ENCODE results near the gene OR13C8. TPM values are rescaled to one million over a fixed set of nuclear protein-coding genes. Genes with fewer than 3 reads are reported as not detected.

The OR13C8 gene
- polyA plus RNA-seq, 1 of the 3 experiments (the other 2 are of a cell fraction): not detected

GRCh38 chr9:104555521-104555920 is 13.4 kb upstream of the OR13C8 start:
- no peak overlapping the region for H3K27ac ChIP-seq (ENCODE audit: low read depth in 2 of 2, low read length in 1 of 2)
- no peak overlapping the region for H3K9ac ChIP-seq
- DNase-seq: no peak
- H3K9me3 ChIP-seq: no peaks in the 10 kb centered on the region
- H3K36me3 ChIP-seq (replicated peaks in 1 of 2; ENCODE audit: control insufficient read depth in 1 of 2, insufficient read depth in 2 of 2, low read length in 1 of 2): no peaks in the 10 kb centered on the region
- no peak overlapping the region for H3K4me2 ChIP-seq
- no peaks in the 10 kb centered on the region for H4K20me1 ChIP-seq (ENCODE audit: insufficient read depth)
- ChIA-PET CTCF (no interaction called here), POLR2A (no interaction called here)
- no peaks in the 10 kb centered on the region for H3K27me3 ChIP-seq (ENCODE audit: insufficient read depth)
- no peaks in the 10 kb centered on the region for H3K79me2 ChIP-seq (ENCODE audit: insufficient read depth)
- WGBS (ENCODE audit: low lambda C conversion rate): 42% methylated on average over 1 of the region's 1 CpG
- H3K4me3 ChIP-seq (ENCODE audit: low read depth in 2 of 2, low read length in 1 of 2): no peak overlapping the region
- no peaks in the 10 kb centered on the region for H3F3A ChIP-seq (replicated peaks; ENCODE audit: insufficient read depth)
- no peaks in the 10 kb centered on the region for H3K4me1 ChIP-seq (ENCODE audit: control insufficient read depth in 1 of 2, insufficient read depth in 2 of 2, low read depth in 1 of 2, low read length in 1 of 2)
- H3K9me2 ChIP-seq: no peaks in the 10 kb centered on the region
- H2AFZ ChIP-seq (ENCODE audit: low read depth): no peak overlapping the region
- TF ChIP-seq PBX3 (IDR thresholded peaks at IDR 0.05): no peak
- no peak for TF ChIP-seq RFX5 (IDR thresholded peaks at IDR 0.05; ENCODE audit: low read length)
- TF ChIP-seq USF2 (IDR thresholded peaks at IDR 0.05; ENCODE audit: borderline replicate concordance, low read depth, low read length): no peak
- TF ChIP-seq NRF1 (IDR thresholded peaks at IDR 0.05; ENCODE audit: low read depth, low read length): no peak

GRCh38 chr9:104556830-104557634 is 11.9 kb upstream of the OR13C8 start:
- POLR2A ChIA-PET: no interaction called here
- DNase-seq: no peak
- 8% methylated on average over 8 of the region's 8 CpGs for WGBS (ENCODE audit: low lambda C conversion rate)
- H2AFZ ChIP-seq (ENCODE audit: low read depth): no peak overlapping the region
- no peaks in the 10 kb centered on the region for H3K9me2 ChIP-seq
- no peak overlapping the region for H3K4me2 ChIP-seq
- no peak for TF ChIP-seq GABPA (IDR thresholded peaks at IDR 0.05; ENCODE audit: low read depth)
- no peak for TF ChIP-seq PBX3 (IDR thresholded peaks at IDR 0.05)
- CTCF ChIA-PET: no interaction called here
- no peak overlapping the region for H3K4me3 ChIP-seq (ENCODE audit: low read depth in 2 of 2, low read length in 1 of 2)
- H3K9ac ChIP-seq: no peak overlapping the region
- no peak overlapping the region for H3K27ac ChIP-seq (ENCODE audit: low read depth in 2 of 2, low read length in 1 of 2)
- H3K9me3 ChIP-seq: no peaks in the 10 kb centered on the region
- H3K79me2 ChIP-seq (ENCODE audit: insufficient read depth): no peaks in the 10 kb centered on the region
- no peaks in the 10 kb centered on the region for H3F3A ChIP-seq (replicated peaks; ENCODE audit: insufficient read depth)
- no peaks in the 10 kb centered on the region for H4K20me1 ChIP-seq (ENCODE audit: insufficient read depth)
- no peaks in the 10 kb centered on the region for H3K27me3 ChIP-seq (ENCODE audit: insufficient read depth)
- no peaks in the 10 kb centered on the region for H3K36me3 ChIP-seq (replicated peaks in 1 of 2; ENCODE audit: control insufficient read depth in 1 of 2, insufficient read depth in 2 of 2, low read length in 1 of 2)
- H3K4me1 ChIP-seq (ENCODE audit: control insufficient read depth in 1 of 2, insufficient read depth in 2 of 2, low read depth in 1 of 2, low read length in 1 of 2): no peaks in the 10 kb centered on the region

GRCh38 chr9:104564358-104564757 is 4.6 kb upstream of the OR13C8 start:
- no peaks in the 10 kb centered on the region for H3K9me3 ChIP-seq
- H3K4me1 ChIP-seq (ENCODE audit: control insufficient read depth in 1 of 2, insufficient read depth in 2 of 2, low read depth in 1 of 2, low read length in 1 of 2): no peaks in the 10 kb centered on the region
- H3K9ac ChIP-seq: no peak overlapping the region
- H3K79me2 ChIP-seq (ENCODE audit: insufficient read depth): no peaks in the 10 kb centered on the region
- DNase-seq: no peak
- H3K9me2 ChIP-seq: no peaks in the 10 kb centered on the region
- no peaks in the 10 kb centered on the region for H3F3A ChIP-seq (replicated peaks; ENCODE audit: insufficient read depth)
- H3K4me3 ChIP-seq (ENCODE audit: low read depth in 2 of 2, low read length in 1 of 2): no peak overlapping the region
- WGBS (ENCODE audit: low lambda C conversion rate): 0% methylated on average over 1 of the region's 1 CpG
- no peak overlapping the region for H3K27ac ChIP-seq (ENCODE audit: low read depth in 2 of 2, low read length in 1 of 2)
- H3K36me3 ChIP-seq (replicated peaks in 1 of 2; ENCODE audit: control insufficient read depth in 1 of 2, insufficient read depth in 2 of 2, low read length in 1 of 2): no peaks in the 10 kb centered on the region
- no peaks in the 10 kb centered on the region for H3K27me3 ChIP-seq (ENCODE audit: insufficient read depth)
- no peak overlapping the region for H3K4me2 ChIP-seq
- H2AFZ ChIP-seq (ENCODE audit: low read depth): no peak overlapping the region
- ChIA-PET CTCF (no interaction called here), POLR2A (interaction anchor here (0.7 kb wide), 1 partner anchor 1077 kb away, joined by 4 read pairs; no protein-coding TSS in a partner anchor)
- H4K20me1 ChIP-seq (ENCODE audit: insufficient read depth): no peaks in the 10 kb centered on the region
- no peak for TF ChIP-seq IRF3 (IDR thresholded peaks at IDR 0.05; ENCODE audit: low read depth, low read length)
- TF ChIP-seq ZBTB33 (IDR thresholded peaks at IDR 0.05; ENCODE audit: borderline replicate concordance, low read depth): no peak
- no peak for TF ChIP-seq RCOR1 (IDR thresholded peaks at IDR 0.05; ENCODE audit: low read length)
- TF ChIP-seq PBX3 (IDR thresholded peaks at IDR 0.05): no peak
- TF ChIP-seq CHD2 (IDR thresholded peaks at IDR 0.05; ENCODE audit: low read length, partially characterized antibody): no peak
- no peak for TF ChIP-seq JUND (IDR thresholded peaks at IDR 0.05)
- no peak for TF ChIP-seq SIN3A (IDR thresholded peaks at IDR 0.05; ENCODE audit: borderline replicate concordance, low read depth, low read length)
- TF ChIP-seq MAX (IDR thresholded peaks at IDR 0.05; ENCODE audit: low read depth): no peak

Data from SK-N-SH (cell line).